Karpas-422 (cell line): ENCODE measurements around the gene LARP1B. TPM values are rescaled to one million over a fixed set of nuclear protein-coding genes. Genes with fewer than 3 reads are reported as not detected.
"Not testable (repeated sequence)": the region's sequence is repeated elsewhere in the genome, so short reads cannot be mapped to it uniquely, and the experiment has no call there.

ENCODE experiments used
- DNase-seq: peaks from one replicate; pipeline ENCODE4 v3.0.0-alpha.2; 2015
- H2AFZ ChIP-seq: fragments of 200-600 bp; sonication (generic); 2 replicates; pipeline ENCODE4 v1.6.1; 2014; ENCODE audit warnings: antibody characterized with exemption, low read length, mixed read lengths
- H3K27ac ChIP-seq: fragments of 200-600 bp; sonication (generic); 2 replicates; pipeline ENCODE4 v1.5.1; 2014; ENCODE audit warnings: mild to moderate bottlenecking, low read length, moderate library complexity
- H3K27me3 ChIP-seq: fragments of 200-600 bp; sonication (generic); 2 replicates; pipeline ENCODE4 v1.6.1; 2014; ENCODE audit warnings: low read length, mixed read lengths
- H3K36me3 ChIP-seq: fragments of 200-600 bp; sonication (generic); 2 replicates; pipeline ENCODE4 v1.6.1; 2014; ENCODE audit warnings: low read length, mixed read lengths; ENCODE audit not compliant: insufficient read depth
- H3K4me1 ChIP-seq: fragments of 200-600 bp; sonication (generic); 2 replicates; pipeline ENCODE4 v1.6.1; 2014; ENCODE audit warnings: mild to moderate bottlenecking, low read length, mixed read lengths
- H3K4me2 ChIP-seq: fragments of 200-600 bp; sonication (generic); 2 replicates; pipeline ENCODE4 v1.6.1; 2014; ENCODE audit warnings: low read length, low read depth, mild to moderate bottlenecking; ENCODE audit not compliant: poor library complexity, severe bottlenecking
- H3K4me3 ChIP-seq: fragments of 200-600 bp; sonication (generic); 2 replicates; pipeline ENCODE4 v1.5.1; 2014; ENCODE audit warnings: mild to moderate bottlenecking, antibody characterized with exemption, low read length, mixed read lengths
- H3K79me2 ChIP-seq: fragments of 200-600 bp; sonication (generic); 2 replicates; pipeline ENCODE4 v1.6.1; 2014; ENCODE audit warnings: mild to moderate bottlenecking, low read length, mixed read lengths
- H3K9ac ChIP-seq: fragments of 200-600 bp; sonication (generic); 2 replicates; pipeline ENCODE4 v1.6.0; 2014; ENCODE audit warnings: low read length
- H3K9me2 ChIP-seq: fragments of 200-600 bp; sonication (generic), shearing (Covaris generic); replicated peaks from 2 replicates; pipeline ENCODE4 v1.6.0; 2014; ENCODE audit warnings: mild to moderate bottlenecking, low read length, moderate library complexity; ENCODE audit not compliant: insufficient read depth
- H3K9me3 ChIP-seq: fragments of 300-700, 200-600 bp; sonication (generic); 2 replicates; pipeline ENCODE4 v1.6.1; 2014; ENCODE audit warnings: low read length, mixed read lengths
- H4K20me1 ChIP-seq: fragments of 200-600 bp; sonication (generic); 2 replicates; pipeline ENCODE4 v1.6.1; 2014; ENCODE audit warnings: mild to moderate bottlenecking, antibody characterized with exemption, low read length, low read depth; ENCODE audit not compliant: insufficient read depth
- total RNA-seq: library from RNA; depleted of rRNA; stranded (reverse); fragments of >200 nt; shearing (Covaris generic); gene quantifications from 2 replicates; pipeline ENCODE4 v1.2.3, GENCODE V29; 2014; ENCODE audit warnings: low replicate concordance

The LARP1B gene
- total RNA-seq, 1 experiment from 2014 or later, result 62.8 TPM

- no peak overlapping the region for H3K4me2 ChIP-seq
- no peak overlapping the region for H3K27ac ChIP-seq
- H3K4me3 ChIP-seq, result no peak overlapping the region
- H3K4me1 ChIP-seq, result peaks cover 9% of the 10 kb centered on the region; the same call in 1 of the 2 replicates
- H3K36me3 ChIP-seq, result no peaks in the 10 kb centered on the region
- no peaks in the 10 kb centered on the region for H3K9me3 ChIP-seq
- peaks cover 7% of the 10 kb centered on the region; the same call in 1 of the 2 replicates for H3K27me3 ChIP-seq
- DNase-seq, result no peak
- no peaks in the 10 kb centered on the region for H4K20me1 ChIP-seq
- H3K79me2 ChIP-seq, result no peaks in the 10 kb centered on the region
- no peak overlapping the region for H2AFZ ChIP-seq
- no peaks in the 10 kb centered on the region for H3K9me2 ChIP-seq
- no peak overlapping the region for H3K9ac ChIP-seq
These were observed 180.9 kb downstream of the LARP1B start for GRCh38 chr4:128241981-128242380.

GRCh38 chr4:128242601-128243000, 181.5 kb downstream of the LARP1B start:
- Histone ChIP-seq H3K4me1 (peaks cover 9% of the 10 kb centered on the region; the same call in 1 of the 2 replicates), H3K4me2 (no peak overlapping the region), H3K36me3 (no peaks in the 10 kb centered on the region; the same call in 1 of the 2 replicates), H3K9me2 (no peaks in the 10 kb centered on the region), H2AFZ (no peak overlapping the region), H3K9ac (no peak overlapping the region), H3K27ac (no peak overlapping the region), H3K27me3 (peaks cover 7% of the 10 kb centered on the region; the same call in 1 of the 2 replicates), H3K4me3 (no peak overlapping the region), H4K20me1 (no peaks in the 10 kb centered on the region), H3K9me3 (peaks cover 4% of the 10 kb centered on the region), H3K79me2 (no peaks in the 10 kb centered on the region)
- no peak for DNase-seq

GRCh38 chr4:128244379-128244778, 183.3 kb downstream of the LARP1B start:
- Histone ChIP-seq H3K9me3 (peaks cover 19% of the 10 kb centered on the region), H3K79me2 (no peaks in the 10 kb centered on the region), H4K20me1 (no peaks in the 10 kb centered on the region), H3K36me3 (peaks cover 8% of the 10 kb centered on the region; the same call in 1 of the 2 replicates), H3K27me3 (peaks cover 7% of the 10 kb centered on the region; the same call in 1 of the 2 replicates), H3K9ac (no peak overlapping the region), H3K27ac (no peak overlapping the region), H3K4me3 (no peak overlapping the region), H3K4me2 (no peak overlapping the region), H3K4me1 (peaks cover 9% of the 10 kb centered on the region; the same call in 1 of the 2 replicates), H2AFZ (no peak overlapping the region; the same call in 1 of the 2 replicates), H3K9me2 (no peaks in the 10 kb centered on the region)
- no peak for DNase-seq

GRCh38 chr4:128245391-128245790, 184.3 kb downstream of the LARP1B start:
- H3K27ac ChIP-seq, H3K9me2 ChIP-seq, H3K4me1 ChIP-seq, H3K4me2 ChIP-seq, H3K27me3 ChIP-seq, H2AFZ ChIP-seq, DNase-seq, H3K36me3 ChIP-seq, H3K79me2 ChIP-seq, H4K20me1 ChIP-seq, H3K9ac ChIP-seq, H3K4me3 ChIP-seq: not testable (repeated sequence)
- H3K9me3 ChIP-seq, result peaks cover 26% of the 10 kb centered on the region

GRCh38 chr4:128247906-128248305, 186.8 kb downstream of the LARP1B start:
- H3K4me1 ChIP-seq, result peaks cover 9% of the 10 kb centered on the region; the same call in 1 of the 2 replicates
- H3K27ac ChIP-seq, result no peak overlapping the region
- peaks cover 8% of the 10 kb centered on the region; the same call in 1 of the 2 replicates for H3K36me3 ChIP-seq
- no peak overlapping the region for H3K4me2 ChIP-seq
- H2AFZ ChIP-seq, result no peak overlapping the region
- H3K9me2 ChIP-seq, result no peaks in the 10 kb centered on the region
- H3K9me3 ChIP-seq, result peaks cover 28% of the 10 kb centered on the region
- no peak for DNase-seq
- no peak overlapping the region for H3K4me3 ChIP-seq
- H3K9ac ChIP-seq, result no peak overlapping the region
- H4K20me1 ChIP-seq, result no peaks in the 10 kb centered on the region
- H3K27me3 ChIP-seq, result peaks cover 7% of the 10 kb centered on the region; the same call in 1 of the 2 replicates
- no peaks in the 10 kb centered on the region for H3K79me2 ChIP-seq

GRCh38 chr4:128249787-128250668, 188.9 kb downstream of the LARP1B start:
- Histone ChIP-seq H3K9me3 (peaks cover 28% of the 10 kb centered on the region), H3K9me2 (no peaks in the 10 kb centered on the region), H3K27ac (no peak overlapping the region), H3K4me2 (no peak overlapping the region), H2AFZ (no peak overlapping the region), H3K79me2 (no peaks in the 10 kb centered on the region), H3K36me3 (peaks cover 8% of the 10 kb centered on the region; the same call in 1 of the 2 replicates), H4K20me1 (no peaks in the 10 kb centered on the region), H3K9ac (no peak overlapping the region), H3K27me3 (peaks cover 3% of the 10 kb centered on the region; the same call in 1 of the 2 replicates), H3K4me3 (no peak overlapping the region), H3K4me1 (peaks cover 4% of the 10 kb centered on the region; the same call in 1 of the 2 replicates)
- DNase-seq, result peak; percentile 65

GRCh38 chr4:128255906-128256305, 194.8 kb downstream of the LARP1B start:
- Histone ChIP-seq H3K4me2 (no peak overlapping the region), H3K9me3 (no peaks in the 10 kb centered on the region), H3K9ac (no peak overlapping the region), H3K4me3 (no peak overlapping the region), H2AFZ (0 out of 2 replicates have a peak overlapping the region, but pooled peaks have one; percentile 8), H3K36me3 (no peaks in the 10 kb centered on the region), H3K27ac (no peak overlapping the region), H3K4me1 (peaks cover 8% of the 10 kb centered on the region), H4K20me1 (no peaks in the 10 kb centered on the region), H3K9me2 (no peaks in the 10 kb centered on the region), H3K79me2 (no peaks in the 10 kb centered on the region), H3K27me3 (0 out of 2 replicates have a peak, but pooled peaks cover 3% of the 10 kb centered on the region)
- no peak for DNase-seq

- DNase-seq, result no peak
- no peaks in the 10 kb centered on the region for H4K20me1 ChIP-seq
- no peak overlapping the region for H3K4me2 ChIP-seq
These were observed 195.4 kb downstream of the LARP1B start for GRCh38 chr4:128256539-128256938.

More at GRCh38 chr4:128256539-128256938, 195.4 kb downstream of the LARP1B start:
- Histone ChIP-seq H3K9ac (no peak overlapping the region), H3K4me1 (peaks cover 8% of the 10 kb centered on the region), H3K4me3 (no peak overlapping the region), H3K36me3 (no peaks in the 10 kb centered on the region), H3K27me3 (0 out of 2 replicates have a peak, but pooled peaks cover 3% of the 10 kb centered on the region), H3K27ac (no peak overlapping the region), H3K9me3 (no peaks in the 10 kb centered on the region), H2AFZ (0 out of 2 replicates have a peak overlapping the region, but pooled peaks have one; percentile 8), H3K79me2 (no peaks in the 10 kb centered on the region), H3K9me2 (no peaks in the 10 kb centered on the region)
